Measurements from ENCODE around the gene NDUFS7. TPM values are rescaled to one million over a fixed set of nuclear protein-coding genes. Genes with fewer than 3 reads are reported as not detected.
A peak's percentile ranks its signal among the peaks of the same experiment; 100 is the strongest.
"Not testable (repeated sequence)": the region's sequence is repeated elsewhere in the genome, so short reads cannot be mapped to it uniquely, and the experiment has no call there.

NDUFS7 gene
- total RNA-seq, 2 experiments from 2014 or later, result 93.4 to 113 TPM

- intact Hi-C loops (cut with DNase I, micrococcal nuclease), result no loop called here
- H3K4me1 Mint-ChIP-seq, result peaks cover under 1% of the 10 kb centered on the region
- H3K27ac Mint-ChIP-seq, result no peak overlapping the region
- DNase-seq (no peak), ATAC-seq (no peak)
- H3K9me3 Mint-ChIP-seq (ENCODE audit: low read depth), result no peaks in the 10 kb centered on the region
- ChIA-PET CTCF (no interaction called here), POLR2A (no interaction called here)
- peaks cover 19% of the 10 kb centered on the region for H3K36me3 Mint-ChIP-seq (ENCODE audit: low read depth)
- H3K27me3 Mint-ChIP-seq, result no peaks in the 10 kb centered on the region
- H3K4me3 Mint-ChIP-seq, result no peak overlapping the region
Observed at GRCh38 chr19:1432507-1432887, 48.8 kb downstream of the NDUFS7 start.

- ATAC-seq (no peak), DNase-seq (no peak)
- Mint-ChIP-seq H3K4me3 (no peak overlapping the region), H3K27me3 (no peaks in the 10 kb centered on the region), H3K27ac (no peak overlapping the region), H3K4me1 (peaks cover 9% of the 10 kb centered on the region), H3K36me3 (ENCODE audit: low read depth) (peaks cover 22% of the 10 kb centered on the region), H3K9me3 (ENCODE audit: low read depth) (no peaks in the 10 kb centered on the region)
- ChIA-PET POLR2A (no interaction called here), CTCF (no interaction called here)
- intact Hi-C loops (cut with DNase I, micrococcal nuclease), result no loop called here
Observed at GRCh38 chr19:1433119-1434039, 49.7 kb downstream of the NDUFS7 start.

- no peaks in the 10 kb centered on the region for H3K9me3 Mint-ChIP-seq (ENCODE audit: low read depth)
- no peaks in the 10 kb centered on the region for H3K27me3 Mint-ChIP-seq
- ATAC-seq (no peak), DNase-seq (no peak)
- ChIA-PET POLR2A (no interaction called here), CTCF (no interaction called here)
- H3K4me3 Mint-ChIP-seq, result no peak overlapping the region
- no peak overlapping the region for H3K27ac Mint-ChIP-seq
- H3K4me1 Mint-ChIP-seq, result peaks cover 9% of the 10 kb centered on the region
- intact Hi-C loops (cut with DNase I, micrococcal nuclease), result no loop called here
- H3K36me3 Mint-ChIP-seq (ENCODE audit: low read depth), result peaks cover 24% of the 10 kb centered on the region
Observed at GRCh38 chr19:1434040-1434366, 50.3 kb downstream of the NDUFS7 start.

- ChIA-PET CTCF (no interaction called here), POLR2A (no interaction called here)
- Mint-ChIP-seq H3K36me3 (ENCODE audit: low read depth) (peaks cover 30% of the 10 kb centered on the region), H3K4me1 (peaks cover 10% of the 10 kb centered on the region), H3K9me3 (ENCODE audit: low read depth) (no peaks in the 10 kb centered on the region), H3K27me3 (no peaks in the 10 kb centered on the region), H3K4me3 (no peak overlapping the region), H3K27ac (no peak overlapping the region)
- no peak for ATAC-seq
- intact Hi-C loops (cut with DNase I, micrococcal nuclease), result loop anchor here in 1 of 2 experiments (5.0 kb wide), 1 partner anchor 637 kb away; the partner anchor contains the start of gene PTBP1
- no peak for DNase-seq
Observed at GRCh38 chr19:1434577-1435060, 50.9 kb downstream of the NDUFS7 start.

- DNase-seq (no peak), ATAC-seq (no peak)
- no peak overlapping the region for H3K27ac Mint-ChIP-seq
- CTCF ChIA-PET, result no interaction called here
- H3K27me3 Mint-ChIP-seq, result no peaks in the 10 kb centered on the region
- peaks cover 19% of the 10 kb centered on the region for H3K4me1 Mint-ChIP-seq
- intact Hi-C loops (cut with DNase I, micrococcal nuclease), result loop anchor here in 1 of 2 experiments (5.0 kb wide), 1 partner anchor 638 kb away; the partner anchor contains the start of gene PTBP1
- H3K36me3 Mint-ChIP-seq (ENCODE audit: low read depth), result peaks cover 39% of the 10 kb centered on the region
- no peaks in the 10 kb centered on the region for H3K9me3 Mint-ChIP-seq (ENCODE audit: low read depth)
- no peak overlapping the region for H3K4me3 Mint-ChIP-seq
- POLR2A ChIA-PET, result no interaction called here
Observed at GRCh38 chr19:1435378-1435989, 51.8 kb downstream of the NDUFS7 start.

- no peak for ATAC-seq
- ChIA-PET CTCF (interaction anchor here (0.5 to 1.7 kb wide), 8 partner anchors 11 to 158 kb away, joined by 3 to 5 read pairs (median 3); no protein-coding TSS in a partner anchor), POLR2A (interaction anchor here (0.6 kb wide), 2 partner anchors 25 to 754 kb away, joined by 3 to 4 read pairs; no protein-coding TSS in a partner anchor)
- Mint-ChIP-seq H3K4me1 (peaks cover 34% of the 10 kb centered on the region), H3K36me3 (ENCODE audit: low read depth) (peaks cover 51% of the 10 kb centered on the region), H3K9me3 (ENCODE audit: low read depth) (no peaks in the 10 kb centered on the region), H3K27ac (no peak overlapping the region), H3K4me3 (peak overlapping the region; percentile 94), H3K27me3 (no peaks in the 10 kb centered on the region)
- intact Hi-C loops (cut with DNase I, micrococcal nuclease), result loop anchor here (1.0 to 5.0 kb wide), 10 partner anchors 30 to 640 kb away; partner anchors contain the start of genes DAZAP1 (in 2 of the 2), ADAMTSL5 (in 1 of the 2), C19orf25 (in 1 of the 2) and FAM174C (in 1 of the 2)
- no peak for DNase-seq
Observed at GRCh38 chr19:1437609-1438008, 53.9 kb downstream of the NDUFS7 start.

- Mint-ChIP-seq H3K4me3 (peak within 1 kb of the TSS; percentile 94), H3K27me3 (no peaks in the 10 kb centered on the region), H3K36me3 (ENCODE audit: low read depth) (peaks cover 47% of the 10 kb centered on the region), H3K4me1 (peaks cover 34% of the 10 kb centered on the region), H3K27ac (peak within 1 kb of the TSS; percentile 99), H3K9me3 (ENCODE audit: low read depth) (no peaks in the 10 kb centered on the region)
- ChIA-PET POLR2A (no interaction called here), CTCF (interaction anchor here (0.5 to 1.2 kb wide), 7 partner anchors 11 to 159 kb away, joined by 3 to 5 read pairs (median 3); no protein-coding TSS in a partner anchor)
- ATAC-seq, result peak; percentile 86
- intact Hi-C loops (cut with DNase I, micrococcal nuclease), result loop anchor here (1.0 to 5.0 kb wide), 10 partner anchors 31 to 641 kb away; partner anchors contain the start of genes DAZAP1 (in 2 of the 2), ADAMTSL5 (in 1 of the 2), C19orf25 (in 1 of the 2) and FAM174C (in 1 of the 2)
- DNase-seq, result peak; percentile 98
Observed at GRCh38 chr19:1438035-1438932, 54.6 kb downstream of the NDUFS7 start, which contains the start of gene RPS15. Gene RPS15, plus strand, starts transcription at chr19:1438396. Its CDS starts 30 bp downstream, at chr19:1438426.

- CTCF ChIA-PET, result interaction anchor here (1.0 to 1.6 kb wide), 2 partner anchors 34 to 195 kb away, joined by 3 read pairs; no protein-coding TSS in a partner anchor
- ATAC-seq (no peak), DNase-seq (no peak)
- Mint-ChIP-seq H3K4me1 (peaks cover 34% of the 10 kb centered on the region), H3K36me3 (ENCODE audit: low read depth) (peaks cover 47% of the 10 kb centered on the region), H3K9me3 (ENCODE audit: low read depth) (no peaks in the 10 kb centered on the region), H3K27ac (peak overlapping the region; percentile 99), H3K4me3 (peak overlapping the region; percentile 94), H3K27me3 (no peaks in the 10 kb centered on the region)
- POLR2A ChIA-PET, result no interaction called here
- intact Hi-C loops (cut with DNase I, micrococcal nuclease), result loop anchor here (1.0 to 5.0 kb wide), 10 partner anchors 32 to 642 kb away; partner anchors contain the start of genes DAZAP1 (in 2 of the 2), ADAMTSL5 (in 1 of the 2), C19orf25 (in 1 of the 2) and FAM174C (in 1 of the 2)
Observed at GRCh38 chr19:1438933-1439354, 55.2 kb downstream of the NDUFS7 start.

- H3K4me1 Mint-ChIP-seq, result peaks cover 37% of the 10 kb centered on the region
- ChIA-PET POLR2A (interaction anchor here (0.6 to 1.2 kb wide), 3 partner anchors 20 to 209 kb away, joined by 3 to 4 read pairs (median 3); no protein-coding TSS in a partner anchor), CTCF (interaction anchor here (1.0 to 1.6 kb wide), 3 partner anchors 31 to 195 kb away, joined by 3 to 4 read pairs (median 3); no protein-coding TSS in a partner anchor)
- DNase-seq, result peak; percentile 49
- ATAC-seq; H3K27me3 Mint-ChIP-seq; H3K9me3 Mint-ChIP-seq (ENCODE audit: low read depth): not testable (repeated sequence)
- peak overlapping the region; percentile 94 for H3K4me3 Mint-ChIP-seq
- intact Hi-C loops (cut with DNase I, micrococcal nuclease), result loop anchor here (2.0 to 5.0 kb wide), 3 partner anchors 33 to 642 kb away; partner anchors contain the start of genes C19orf25 (in 1 of the 2), DAZAP1 (in 1 of the 2) and PTBP1 (in 1 of the 2)
- H3K27ac Mint-ChIP-seq, result peak overlapping the region; percentile 99
- H3K36me3 Mint-ChIP-seq (ENCODE audit: low read depth), result peaks cover 47% of the 10 kb centered on the region
Observed at GRCh38 chr19:1439525-1440417, 56.1 kb downstream of the NDUFS7 start.
